Peyer's patch (tissue), 4 donors: ENCODE measurements around the gene AFG1L.

Experiments used
- POLR2A ChIP-seq, 2 donors: fragments of 450-650 bp; IDR thresholded peaks; one replicate each; pipeline ENCODE4 v1.5.1; 2017; ENCODE audit warnings: antibody characterized with exemption in 2 of 2, mild to moderate bottlenecking in 2 of 2, moderate library complexity in 2 of 2
- TF ChIP-seq, protein P1 (sequence below), 6 experiments: fragments of 450-650 bp in 4 of 6; fragments of 200-600 bp in 2 of 6; sonication (generic) in 1 of 6; IDR thresholded peaks; one replicate each; pipeline ENCODE4 v1.5.1; 2017 to 2019; ENCODE audit warnings: antibody characterized with exemption in 6 of 6, mild to moderate bottlenecking in 3 of 6, moderate library complexity in 1 of 6

GRCh38 chr6:108408861-108409260 is 114.0 kb downstream of the AFG1L start:
- TF ChIP-seq, protein P1, sequence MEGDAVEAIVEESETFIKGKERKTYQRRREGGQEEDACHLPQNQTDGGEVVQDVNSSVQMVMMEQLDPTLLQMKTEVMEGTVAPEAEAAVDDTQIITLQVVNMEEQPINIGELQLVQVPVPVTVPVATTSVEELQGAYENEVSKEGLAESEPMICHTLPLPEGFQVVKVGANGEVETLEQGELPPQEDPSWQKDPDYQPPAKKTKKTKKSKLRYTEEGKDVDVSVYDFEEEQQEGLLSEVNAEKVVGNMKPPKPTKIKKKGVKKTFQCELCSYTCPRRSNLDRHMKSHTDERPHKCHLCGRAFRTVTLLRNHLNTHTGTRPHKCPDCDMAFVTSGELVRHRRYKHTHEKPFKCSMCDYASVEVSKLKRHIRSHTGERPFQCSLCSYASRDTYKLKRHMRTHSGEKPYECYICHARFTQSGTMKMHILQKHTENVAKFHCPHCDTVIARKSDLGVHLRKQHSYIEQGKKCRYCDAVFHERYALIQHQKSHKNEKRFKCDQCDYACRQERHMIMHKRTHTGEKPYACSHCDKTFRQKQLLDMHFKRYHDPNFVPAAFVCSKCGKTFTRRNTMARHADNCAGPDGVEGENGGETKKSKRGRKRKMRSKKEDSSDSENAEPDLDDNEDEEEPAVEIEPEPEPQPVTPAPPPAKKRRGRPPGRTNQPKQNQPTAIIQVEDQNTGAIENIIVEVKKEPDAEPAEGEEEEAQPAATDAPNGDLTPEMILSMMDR (IDR thresholded peaks at IDR 0.05) = no peak
- no peak for TF ChIP-seq POLR2A (IDR thresholded peaks at IDR 0.05)
